HG02970 (cell line): ENCODE data around the gene NRXN3.

Source experiments
- ATAC-seq: cut with Tn5 transposase; IDR thresholded peaks from one replicate; pipeline ENCODE4 v1.9.1; 2021; ENCODE audit warnings: mild to moderate bottlenecking, moderate library complexity, moderate number of reproducible peaks; ENCODE audit not compliant: unreplicated experiment, low FRiP score

The NRXN3 gene

DNA sequence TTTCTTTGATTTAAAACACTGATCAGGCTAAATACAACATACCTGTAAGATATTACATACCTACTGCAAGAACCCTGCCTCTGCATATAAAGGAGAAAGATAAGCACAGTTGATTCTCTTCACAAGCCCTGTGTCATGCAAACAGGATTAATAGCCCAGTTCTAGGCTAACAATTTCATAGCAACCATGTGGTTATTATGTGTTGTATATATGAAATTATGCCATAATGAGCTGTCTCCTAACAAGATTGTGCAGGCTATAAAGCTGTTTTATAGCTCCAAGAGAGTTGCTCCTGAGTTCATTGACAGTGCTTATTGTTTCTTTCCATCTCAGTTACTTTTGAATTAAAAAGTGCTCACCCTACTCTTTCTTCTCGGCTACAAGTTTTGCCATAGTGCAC lies 1431.9 kb downstream of the NRXN3 start:
- ATAC-seq, result no peak

DNA sequence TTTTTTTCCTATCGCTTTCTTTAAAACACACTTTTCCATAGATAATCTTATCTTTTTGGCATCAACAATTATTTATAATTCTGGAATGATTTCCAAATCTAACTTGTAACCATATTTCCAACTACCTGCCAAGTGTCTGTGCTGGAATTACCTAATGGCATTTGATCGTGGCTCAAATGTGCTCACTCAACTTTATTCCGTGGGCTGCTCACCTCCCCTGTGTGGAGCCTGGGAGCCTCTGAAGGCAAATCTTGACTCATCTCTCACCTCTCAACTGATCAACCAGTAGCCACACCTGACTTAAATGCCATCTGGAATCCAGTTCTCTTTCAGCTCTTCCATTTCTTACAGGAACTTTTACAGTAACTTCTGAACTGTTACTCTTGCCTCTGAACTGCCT lies 1432.6 kb downstream of the NRXN3 start:
- no peak for ATAC-seq

DNA sequence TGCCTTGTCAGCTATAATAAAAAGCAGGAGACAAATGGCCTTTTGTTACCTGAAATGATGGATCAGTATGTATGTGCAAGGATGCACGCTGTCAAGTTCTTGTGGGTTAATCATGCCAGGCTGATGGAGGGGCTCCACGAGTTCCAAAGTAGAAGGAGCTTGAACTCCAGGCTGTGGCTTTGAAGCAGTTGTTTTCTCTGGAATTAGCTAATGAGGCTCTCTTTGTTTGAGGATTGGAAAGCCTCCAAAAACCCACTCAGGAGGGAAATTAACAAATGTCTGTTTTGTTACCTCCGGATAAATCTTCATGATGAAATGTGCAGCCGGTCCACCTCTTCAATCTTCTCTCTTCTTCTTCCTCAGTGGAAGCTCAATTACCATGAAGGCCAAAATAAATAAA lies 1435.7 kb downstream of the NRXN3 start:
- no peak for ATAC-seq

DNA sequence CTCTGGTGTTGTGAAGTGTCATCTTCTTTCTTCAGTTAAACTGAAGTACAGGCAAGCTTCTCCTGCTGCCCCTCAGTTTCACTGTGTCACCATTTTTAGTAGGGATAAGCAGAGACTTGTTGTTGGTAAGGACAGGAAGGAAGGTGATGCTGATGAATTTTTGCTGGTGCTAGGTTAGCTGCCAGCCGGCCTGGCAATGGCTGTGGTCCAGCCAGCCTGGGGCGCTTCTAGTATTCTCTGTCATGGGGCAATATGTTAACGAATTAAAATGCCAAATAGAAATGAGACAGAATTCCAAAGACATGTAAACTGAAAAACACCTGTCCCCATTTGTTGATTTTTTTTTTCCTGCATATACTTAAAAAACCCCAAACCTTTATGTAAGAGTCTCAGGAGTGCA lies 1438.3 kb downstream of the NRXN3 start:
- ATAC-seq, result no peak

DNA sequence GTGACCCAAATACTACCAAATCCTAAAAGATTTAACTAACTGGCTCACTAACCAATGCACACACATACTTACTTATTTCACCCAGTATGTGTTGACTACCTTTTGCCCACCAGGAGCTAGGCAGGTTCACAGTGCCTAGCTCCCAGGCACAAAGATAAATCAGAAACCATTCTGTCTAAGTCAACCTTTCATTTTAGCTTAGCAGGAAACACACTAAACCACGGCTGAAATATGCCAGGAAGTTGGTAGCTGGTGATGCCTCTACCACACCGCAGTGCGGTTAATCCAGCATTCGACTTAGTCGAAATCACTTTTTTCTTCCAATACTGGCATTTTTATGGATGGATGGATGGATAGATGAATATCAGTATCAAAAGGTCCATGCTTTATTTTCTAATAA lies 1443.5 kb downstream of the NRXN3 start:
- ATAC-seq, result no peak

DNA sequence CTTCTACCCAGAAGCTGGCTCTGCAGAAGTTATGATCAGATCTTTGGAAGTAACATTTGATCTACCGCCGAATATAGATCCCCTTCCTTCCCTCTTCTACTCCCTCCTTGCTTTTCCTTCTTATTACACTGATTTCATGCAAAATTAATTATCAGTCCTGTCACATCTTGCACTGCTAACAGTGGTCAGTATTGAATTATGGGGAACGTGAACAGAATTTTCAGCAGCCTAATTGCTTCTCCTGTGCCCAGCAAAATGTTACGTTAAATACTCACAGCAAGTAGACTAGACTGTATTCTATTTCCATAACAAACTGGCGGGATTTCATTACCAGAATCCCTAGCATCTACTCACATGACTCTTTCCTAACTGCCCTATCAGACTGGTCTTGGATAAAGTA lies 1444.3 kb downstream of the NRXN3 start:
- ATAC-seq, result no peak

DNA sequence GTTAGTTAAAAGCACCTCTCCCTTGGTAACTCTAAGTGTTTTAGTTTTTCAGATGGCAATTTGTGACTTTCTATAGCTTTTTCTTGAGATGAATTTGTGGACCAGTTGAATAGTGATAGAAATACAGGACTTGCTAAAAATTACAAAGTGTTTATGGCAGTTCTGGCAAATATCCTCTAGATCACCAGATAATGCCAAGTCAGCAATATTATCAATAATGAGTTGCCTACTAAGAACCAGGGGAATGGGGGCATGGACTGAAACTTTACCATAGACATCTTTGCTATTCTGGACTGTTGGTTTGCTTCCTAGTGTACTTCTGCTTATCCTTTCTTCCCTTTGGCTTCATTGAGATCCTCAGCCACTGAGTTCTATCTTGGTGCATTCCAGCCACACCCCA lies 1456.9 kb downstream of the NRXN3 start:
- ATAC-seq, result no peak

DNA sequence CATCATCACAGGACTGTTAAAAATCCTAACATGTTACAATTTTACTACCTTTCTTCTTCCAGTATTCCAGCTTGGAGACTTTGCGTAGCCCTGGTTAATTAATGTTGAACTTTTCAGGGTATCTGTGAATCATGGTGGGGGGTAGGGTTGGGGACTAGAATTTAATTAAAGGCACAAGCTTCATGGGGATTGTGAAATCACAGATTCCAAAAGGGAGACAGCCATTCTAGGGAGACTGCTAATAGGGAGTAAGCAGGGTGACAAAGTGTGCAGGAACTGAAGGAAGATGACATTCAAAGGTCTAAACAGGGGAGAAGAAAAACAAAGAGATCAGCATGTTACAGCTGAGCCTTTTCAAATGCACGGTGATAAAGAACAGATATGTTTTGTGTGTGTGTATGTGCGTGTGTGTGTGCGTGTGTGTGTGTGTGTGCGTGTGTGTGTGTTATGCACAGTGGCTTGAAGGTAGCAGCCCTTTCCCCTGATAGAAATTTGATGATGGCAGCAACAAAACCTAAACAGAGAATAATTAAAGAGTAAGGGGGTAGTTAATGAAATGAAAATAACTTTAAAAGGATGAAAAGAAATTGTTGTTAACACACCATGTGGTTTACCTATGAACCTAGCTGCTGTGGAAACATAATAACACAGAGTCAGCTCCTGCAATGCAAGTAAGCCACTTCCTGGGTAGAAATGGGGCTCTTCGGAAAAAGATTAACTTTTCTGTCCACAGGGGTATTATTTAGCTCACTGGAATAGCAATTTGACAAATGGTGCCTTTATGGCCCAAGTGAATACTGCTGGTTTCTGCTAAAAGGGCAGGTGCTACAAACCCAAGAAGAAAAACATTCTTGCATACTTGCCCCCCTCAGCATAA lies 1459.5 kb downstream of the NRXN3 start:
- ATAC-seq, result no peak

DNA sequence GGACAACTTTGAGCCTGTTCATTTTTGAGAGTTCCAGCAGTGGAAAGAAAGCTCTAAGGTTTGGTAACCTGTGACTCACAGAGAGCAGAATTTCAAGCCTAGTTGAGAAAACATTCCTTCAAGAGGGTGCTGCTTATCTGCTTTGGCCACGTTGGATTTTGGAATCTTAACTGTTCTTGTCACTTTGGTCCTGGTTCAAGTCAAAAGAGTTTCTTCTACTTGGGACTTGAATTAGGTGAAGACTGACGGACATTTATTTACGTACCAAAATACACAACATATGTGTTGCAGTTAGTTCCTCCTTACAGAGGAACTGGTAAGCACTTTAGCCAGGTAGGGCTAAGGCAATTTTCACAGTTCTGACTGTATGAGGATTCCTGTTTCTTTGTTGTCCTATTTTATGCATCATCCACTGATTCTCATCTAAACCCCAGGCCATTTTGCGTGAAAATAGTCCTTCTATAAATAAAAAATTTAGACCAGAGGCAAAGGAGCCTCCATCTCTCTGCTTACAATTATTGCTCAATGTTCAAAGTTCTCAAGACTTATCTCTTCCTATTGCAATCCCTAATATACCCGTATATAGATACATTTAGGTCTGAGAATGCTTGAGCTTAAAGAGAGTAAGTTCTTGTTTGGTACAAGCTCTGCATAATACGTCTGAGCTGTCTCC lies 1460.3 kb downstream of the NRXN3 start:
- ATAC-seq, result no peak

DNA sequence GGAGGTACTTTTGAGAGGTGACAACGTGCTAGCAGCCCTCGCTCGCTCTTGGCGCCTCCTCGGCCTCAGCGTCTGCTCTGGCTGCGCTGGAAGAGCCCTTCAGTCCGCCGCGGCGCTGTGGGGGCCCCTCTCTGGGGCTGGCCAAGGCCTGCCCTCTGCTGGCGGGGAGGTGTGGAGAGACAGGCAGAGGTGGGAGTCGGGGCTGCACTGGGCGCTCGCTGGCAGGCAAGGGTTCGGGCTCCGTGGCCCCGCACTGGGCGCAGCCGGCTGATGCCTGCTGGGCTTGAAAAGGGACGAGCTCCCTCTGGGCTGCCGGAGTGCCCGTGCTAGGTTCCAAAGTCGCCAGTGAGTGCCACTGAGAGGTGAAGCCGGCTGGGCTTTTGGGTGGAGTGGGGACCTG lies 1461.1 kb downstream of the NRXN3 start:
- no peak for ATAC-seq

DNA sequence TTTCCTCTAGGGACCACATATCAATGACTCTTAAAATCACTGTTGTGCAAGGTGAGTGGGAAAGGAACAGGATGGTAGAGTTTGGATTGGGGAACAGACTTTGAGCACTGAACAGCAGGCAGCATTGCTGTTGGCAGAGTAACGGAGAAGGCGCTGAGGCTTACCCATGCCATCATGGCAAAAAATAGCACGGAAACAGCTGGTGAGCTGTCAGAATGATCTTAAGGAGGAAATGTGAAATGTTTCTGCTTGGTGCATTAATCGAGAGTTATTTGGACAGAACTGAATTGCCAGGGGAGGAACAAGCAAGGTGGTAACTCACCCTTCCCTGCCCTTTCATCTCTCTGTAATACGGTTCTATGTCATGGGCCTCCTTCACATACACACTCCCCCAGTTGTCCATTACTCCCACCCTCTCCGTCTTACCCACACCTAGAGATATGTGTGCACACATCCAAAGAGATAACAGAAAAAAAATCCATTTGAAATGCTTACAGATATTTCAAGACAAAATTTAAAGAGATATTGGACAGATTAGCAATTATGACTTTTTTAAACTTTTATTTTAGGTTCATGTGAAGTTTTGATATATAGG lies 1468.6 kb downstream of the NRXN3 start:
- ATAC-seq, result no peak

DNA sequence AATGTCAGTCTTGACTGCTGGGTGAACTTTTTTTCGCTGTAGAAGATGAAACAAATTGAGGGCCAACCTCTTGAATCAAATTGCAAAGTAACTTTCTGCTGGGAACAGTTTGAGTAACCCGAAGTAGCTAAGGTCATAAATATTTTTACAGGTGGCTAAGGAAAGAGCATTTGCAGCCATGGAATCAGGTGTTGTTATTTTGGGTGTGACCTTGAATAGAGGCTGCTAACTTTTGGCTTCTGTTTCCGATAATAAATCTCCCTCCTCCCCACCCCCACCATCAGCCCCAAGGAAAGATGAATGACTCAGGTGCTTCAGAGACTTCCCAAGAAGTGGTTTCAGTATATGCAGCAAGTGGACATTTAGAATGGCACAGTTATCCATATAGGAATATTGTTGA lies 1469.4 kb downstream of the NRXN3 start:
- no peak for ATAC-seq

DNA sequence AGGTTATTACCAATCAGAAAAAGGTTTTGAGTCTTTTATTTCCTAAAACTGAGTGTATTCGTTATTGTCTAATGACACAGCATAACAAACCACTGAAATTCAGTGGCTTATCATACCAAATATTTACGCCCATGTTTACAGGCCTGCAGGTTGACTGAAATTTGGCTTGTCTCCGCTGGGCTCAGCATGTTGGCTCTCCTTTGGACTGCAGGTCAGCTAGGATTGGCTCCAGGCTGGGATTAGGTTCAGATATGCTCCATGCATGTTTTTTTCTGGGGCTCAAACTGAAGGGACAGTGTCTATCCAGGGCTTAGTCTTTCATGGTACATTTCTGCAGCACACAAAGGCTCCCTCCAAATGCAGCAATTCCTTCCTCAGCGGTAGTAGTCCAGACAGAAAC lies 1471.2 kb downstream of the NRXN3 start:
- no peak for ATAC-seq

DNA sequence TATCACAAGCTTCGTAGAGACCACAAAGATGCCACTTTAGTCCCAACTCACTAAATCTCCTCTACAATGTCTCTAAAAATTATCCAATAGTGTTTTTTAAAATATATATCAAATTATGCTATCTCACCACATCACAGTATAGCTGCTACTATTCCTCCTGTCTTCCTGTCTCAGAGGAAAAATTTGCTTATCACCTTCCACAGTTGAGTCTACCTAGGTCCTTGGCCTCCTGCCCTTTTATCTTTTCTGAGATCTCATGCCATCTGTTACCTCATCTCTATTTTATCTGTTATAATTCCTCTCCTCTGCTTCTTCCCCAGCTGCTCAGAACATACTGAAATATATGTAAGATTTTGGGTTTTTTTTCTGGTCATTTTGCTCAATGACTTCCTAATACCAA lies 1473.0 kb downstream of the NRXN3 start:
- no peak for ATAC-seq

DNA sequence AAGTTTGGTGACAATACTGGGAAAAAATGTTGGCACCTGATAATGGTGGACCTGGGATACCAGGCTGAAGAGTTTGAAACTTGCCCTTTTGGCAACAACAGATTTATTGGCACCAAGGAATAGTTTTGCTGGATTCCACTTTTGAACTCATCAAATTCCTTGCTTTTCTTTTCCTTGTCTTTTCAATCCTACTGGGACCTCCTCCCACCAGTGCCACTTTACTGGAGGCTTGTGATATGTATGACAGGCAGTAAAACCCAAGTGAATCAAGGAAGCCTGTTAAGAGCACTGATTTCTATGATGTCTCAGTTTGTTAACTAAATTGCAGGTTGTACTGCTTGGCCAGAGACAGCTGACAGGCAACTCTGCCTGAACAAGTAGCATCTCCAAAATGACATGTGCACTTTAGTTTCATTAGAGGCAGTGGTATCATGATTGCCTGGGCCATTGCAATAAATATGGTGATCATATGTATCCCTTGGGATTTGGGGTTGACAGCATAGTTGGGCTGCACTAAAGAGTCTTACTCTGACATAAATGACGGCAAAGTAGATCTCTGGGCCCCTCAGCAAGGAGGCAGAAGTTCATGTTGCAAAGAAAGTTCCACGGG lies 1475.7 kb downstream of the NRXN3 start:
- ATAC-seq, result no peak

DNA sequence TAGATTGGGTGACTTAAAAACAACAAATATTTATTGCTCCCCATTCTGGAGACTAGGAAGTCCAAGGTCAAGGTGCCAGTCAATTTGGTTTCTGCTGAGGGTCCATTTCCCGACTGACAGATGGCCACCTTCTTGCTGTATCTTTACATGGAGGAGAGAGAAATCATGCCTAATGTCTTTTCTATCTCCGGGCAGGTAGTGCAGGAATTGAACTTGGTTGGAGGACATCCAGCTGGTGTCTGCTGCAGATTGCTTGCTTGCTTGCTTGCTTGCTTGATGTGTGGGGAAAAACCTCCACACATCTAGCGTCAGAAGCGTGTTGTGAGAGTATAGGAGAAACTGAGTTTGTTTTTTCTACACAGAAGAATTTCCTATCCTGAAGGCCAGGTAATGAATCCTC lies 1479.7 kb downstream of the NRXN3 start:
- no peak for ATAC-seq

DNA sequence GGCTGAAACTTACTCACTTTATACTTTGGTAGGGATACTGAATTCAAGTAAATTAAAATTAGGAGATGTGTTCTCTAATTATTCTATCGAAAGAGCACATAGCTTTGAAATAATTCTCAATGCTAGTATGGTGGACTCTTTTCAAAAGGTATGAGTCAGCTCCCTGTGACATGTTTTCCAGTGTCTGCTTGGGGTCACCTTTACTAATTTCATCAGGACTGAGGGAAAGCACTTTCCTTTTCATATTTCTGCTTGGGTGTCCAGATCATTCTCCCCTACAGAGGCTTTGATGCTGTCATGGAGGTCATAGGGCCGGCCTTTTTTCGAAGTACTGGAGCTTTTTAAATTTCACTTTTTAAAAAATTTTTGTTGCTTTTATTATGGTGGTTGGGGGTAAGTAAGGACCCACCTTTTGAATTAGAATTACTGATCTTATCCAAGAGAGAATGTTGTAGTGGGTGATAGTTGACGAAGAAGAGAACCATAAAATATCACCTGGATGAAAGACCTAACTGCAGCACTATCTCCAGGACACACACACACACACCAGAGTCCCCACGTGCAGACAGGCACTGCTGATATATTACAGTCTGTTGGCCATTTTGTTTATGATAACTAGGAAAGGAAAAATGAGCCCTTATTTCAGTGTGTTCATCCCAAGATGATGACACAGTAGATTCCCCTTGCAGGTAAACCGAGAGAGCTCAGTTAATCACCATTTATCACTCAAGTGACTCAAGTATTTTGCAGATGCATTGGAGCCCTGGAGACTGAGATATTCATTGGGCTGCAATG lies 1482.5 kb downstream of the NRXN3 start:
- ATAC-seq, result no peak

DNA sequence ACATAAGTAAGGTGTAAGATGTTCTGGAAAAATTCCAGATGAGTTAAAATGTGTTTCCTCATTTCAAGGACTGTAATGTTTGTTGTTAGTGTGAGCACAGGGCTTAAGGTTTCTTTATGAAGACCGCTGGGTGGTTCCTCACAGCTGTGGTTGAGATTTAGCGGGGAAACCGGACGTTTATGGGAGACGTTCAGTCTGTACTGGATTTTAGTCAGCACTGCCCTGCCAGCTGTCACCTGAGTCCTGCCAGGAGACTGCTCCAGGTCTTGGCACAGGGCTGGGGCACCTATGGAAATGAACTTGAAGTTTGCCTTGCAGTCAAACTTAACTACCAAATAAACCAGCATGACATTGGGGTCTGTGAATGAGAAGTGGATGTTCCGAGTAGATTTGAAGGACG lies 1485.9 kb downstream of the NRXN3 start:
- no peak for ATAC-seq

DNA sequence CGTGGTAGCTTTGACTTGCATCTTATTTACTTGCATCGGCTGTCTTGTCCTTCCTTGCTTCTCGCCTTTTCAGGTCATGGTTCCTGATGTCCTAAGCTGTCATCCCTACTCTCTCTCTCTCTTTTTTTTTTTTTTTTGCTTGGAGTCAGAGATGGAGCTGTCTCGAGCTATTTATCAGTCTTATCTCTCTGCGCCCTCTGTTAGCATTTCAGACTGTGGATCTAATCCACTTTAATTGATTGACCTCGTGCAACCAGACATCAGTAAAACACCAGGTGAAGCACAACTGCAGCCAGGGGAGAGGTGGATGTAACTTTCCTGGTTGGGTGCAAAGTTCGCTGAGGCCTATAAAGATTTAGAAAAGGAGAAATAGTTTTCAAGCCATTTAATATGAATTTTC lies 1486.3 kb downstream of the NRXN3 start:
- ATAC-seq, result no peak

DNA sequence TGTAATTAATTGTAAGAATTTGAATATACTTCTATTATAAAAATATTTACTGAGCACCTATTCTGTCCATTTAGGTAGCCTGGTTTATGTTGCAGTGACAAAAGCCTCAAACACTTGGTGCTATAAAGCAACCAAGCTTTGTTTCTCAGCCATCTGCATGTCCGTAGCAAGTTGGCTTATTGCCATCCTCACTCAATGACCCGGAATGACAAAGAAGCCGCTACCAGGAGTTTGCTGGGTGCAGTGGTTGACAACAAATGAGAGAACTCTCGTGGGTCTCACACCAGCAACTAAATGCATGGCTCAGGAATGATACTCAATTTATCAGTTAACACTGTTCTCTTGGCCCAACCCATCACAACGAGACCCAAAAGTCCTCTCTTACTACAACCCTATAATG lies 1488.0 kb downstream of the NRXN3 start:
- ATAC-seq, result no peak

DNA sequence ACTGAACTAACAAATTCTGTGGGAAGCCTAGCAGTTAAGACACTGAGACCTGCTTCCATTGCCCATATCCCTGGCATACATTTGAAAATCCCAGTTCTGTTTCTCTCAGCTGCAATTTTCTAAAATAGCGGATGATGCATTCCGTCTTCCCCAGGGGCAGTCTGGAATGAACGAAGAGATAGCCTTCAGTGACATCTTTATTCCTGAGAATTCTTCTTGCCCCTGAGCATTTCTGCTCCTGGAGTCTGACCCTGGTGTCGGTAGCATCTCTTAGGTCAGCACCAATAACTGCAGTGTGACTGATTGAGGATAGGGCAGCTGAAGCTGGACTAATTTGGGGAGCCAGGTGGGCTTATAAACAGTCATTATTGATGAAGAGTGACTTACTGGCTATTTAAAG lies 1488.6 kb downstream of the NRXN3 start:
- no peak for ATAC-seq
